NCI-H1092 treated with DMSO at 0.1 percent for 48 hours (cell line): ENCODE results near the gene DNAH6.

Experiments used
- DNase-seq: peaks from one replicate; lab custom pipeline; 2025; lab: John Stamatoyannopoulos, UW

Gene DNAH6

GRCh38 chr2:84694088-84694622 is 177.9 kb downstream of the DNAH6 start:
- no peak for DNase-seq

- DNase-seq = no peak
These were observed 181.6 kb downstream of the DNAH6 start for GRCh38 chr2:84697895-84698294.

GRCh38 chr2:84700006-84700405 is 183.7 kb downstream of the DNAH6 start:
- no peak for DNase-seq

GRCh38 chr2:84701880-84702279 is 185.6 kb downstream of the DNAH6 start:
- DNase-seq = no peak

- DNase-seq = no peak
These were observed 186.6 kb downstream of the DNAH6 start for GRCh38 chr2:84702941-84703340.

- no peak for DNase-seq
These were observed 187.5 kb downstream of the DNAH6 start for GRCh38 chr2:84703831-84704230.

- no peak for DNase-seq
These were observed 188.4 kb downstream of the DNAH6 start for GRCh38 chr2:84704505-84705244.

GRCh38 chr2:84705858-84706257 is 189.6 kb downstream of the DNAH6 start:
- no peak for DNase-seq

- no peak for DNase-seq
These were observed 192.1 kb downstream of the DNAH6 start for GRCh38 chr2:84708442-84708841.

GRCh38 chr2:84711651-84712050 is 195.4 kb downstream of the DNAH6 start:
- no peak for DNase-seq

GRCh38 chr2:84713441-84713840 is 197.1 kb downstream of the DNAH6 start:
- no peak for DNase-seq

- no peak for DNase-seq
These were observed 200.3 kb downstream of the DNAH6 start for GRCh38 chr2:84716564-84716963.

GRCh38 chr2:84717302-84717701 is 201.0 kb downstream of the DNAH6 start:
- no peak for DNase-seq

GRCh38 chr2:84719434-84719833 is 203.1 kb downstream of the DNAH6 start:
- no peak for DNase-seq

- DNase-seq = no peak
These were observed 207.5 kb downstream of the DNAH6 start for GRCh38 chr2:84723831-84724230.

- DNase-seq = no peak
These were observed 209.4 kb downstream of the DNAH6 start for GRCh38 chr2:84725717-84726116.

- no peak for DNase-seq
These were observed 211.0 kb downstream of the DNAH6 start for GRCh38 chr2:84727315-84727714.

GRCh38 chr2:84729224-84729623 is 212.9 kb downstream of the DNAH6 start:
- DNase-seq = no peak

- DNase-seq = no peak
These were observed 214.9 kb downstream of the DNAH6 start for GRCh38 chr2:84731185-84731584.

- DNase-seq = no peak
These were observed 216.8 kb downstream of the DNAH6 start for GRCh38 chr2:84732897-84733778.

GRCh38 chr2:84735389-84735788 is 219.1 kb downstream of the DNAH6 start:
- no peak for DNase-seq

GRCh38 chr2:84741182-84741822 is 225.0 kb downstream of the DNAH6 start:
- DNase-seq = no peak

GRCh38 chr2:84748341-84748740 is 232.0 kb downstream of the DNAH6 start:
- no peak for DNase-seq
